UCSD-AML1 (cell line): Measurements from ENCODE around the gene PRDM16.

Source experiments
- DNase-seq: peaks from one replicate; lab custom pipeline; 2025; ENCODE audit not compliant: unreplicated experiment; lab: John Stamatoyannopoulos, UW

The PRDM16 gene

DNA sequence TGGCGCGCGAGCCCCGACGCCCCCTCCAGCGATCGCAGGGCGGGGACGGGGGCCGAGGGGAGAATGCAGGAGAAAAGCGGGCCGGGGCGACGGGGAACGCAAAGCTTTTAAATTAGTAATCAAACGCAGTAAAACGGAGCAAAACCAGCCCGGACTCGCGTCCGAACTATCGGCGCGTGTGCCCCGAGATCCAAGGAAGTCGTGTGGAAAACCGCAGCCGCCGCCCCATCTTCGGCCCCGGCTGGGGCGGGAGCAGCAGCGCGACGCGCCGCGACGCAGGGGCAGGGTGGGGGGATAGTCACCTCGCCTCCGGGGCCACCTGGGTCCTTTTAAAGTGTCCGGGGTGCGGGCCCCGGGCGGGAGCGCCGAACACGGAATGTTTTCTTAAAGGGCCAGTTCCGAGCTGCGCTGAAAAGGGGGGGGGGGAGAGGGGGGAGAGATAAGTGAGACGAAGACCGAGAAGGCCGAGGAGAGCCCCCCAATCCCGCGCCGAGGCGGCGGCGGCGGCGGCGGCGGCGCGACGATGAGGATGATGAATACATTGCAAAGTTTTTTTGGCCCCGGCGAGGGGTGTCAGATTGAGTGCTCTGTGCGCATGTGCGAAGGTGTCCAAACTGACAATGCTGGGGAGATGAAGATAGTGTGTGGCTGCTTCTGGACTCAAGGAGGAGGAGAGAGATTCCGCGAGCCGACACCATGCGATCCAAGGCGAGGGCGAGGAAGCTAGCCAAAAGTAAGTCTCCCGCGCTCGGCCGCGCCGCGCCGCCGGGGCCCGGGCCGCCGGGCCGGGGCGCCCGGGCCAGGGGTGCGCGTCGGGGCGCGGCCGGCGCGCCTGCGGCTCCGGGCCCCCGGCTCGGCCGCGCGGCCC is at the start of gene PRDM16:
Gene PRDM16 (plus strand): TSS at position 640 of the 868 bp plus-strand sequence. CDS start 57 bp downstream, at position 697.
- DNase-seq: no peak

DNA sequence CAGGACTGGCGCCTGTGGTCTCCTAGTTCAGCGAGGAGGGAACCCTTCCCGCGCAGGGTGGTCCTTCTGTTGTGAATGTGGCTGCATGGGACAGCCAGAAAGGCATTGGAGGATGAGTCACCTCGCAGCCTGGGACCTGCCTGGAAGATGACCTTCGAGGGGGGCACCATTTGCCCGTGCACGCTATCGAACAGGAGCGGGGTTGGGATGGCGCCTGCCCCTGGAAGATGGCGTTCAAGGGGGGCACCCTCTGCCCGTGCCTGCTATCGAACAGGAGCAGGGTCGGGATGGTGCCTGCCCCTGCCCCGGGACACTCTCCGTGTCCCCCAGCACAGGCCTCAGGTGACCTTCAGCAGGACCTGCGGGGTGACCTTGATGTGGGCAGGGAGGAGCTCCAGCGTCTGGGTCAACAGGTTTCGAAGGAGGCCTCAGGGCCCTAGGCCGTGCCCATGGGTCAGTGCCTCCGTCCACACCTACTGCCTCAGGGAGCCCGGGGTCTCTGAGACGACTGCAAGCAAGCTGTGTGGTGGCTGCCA is 49.4 kb upstream of the PRDM16 start:
- no peak for DNase-seq

DNA sequence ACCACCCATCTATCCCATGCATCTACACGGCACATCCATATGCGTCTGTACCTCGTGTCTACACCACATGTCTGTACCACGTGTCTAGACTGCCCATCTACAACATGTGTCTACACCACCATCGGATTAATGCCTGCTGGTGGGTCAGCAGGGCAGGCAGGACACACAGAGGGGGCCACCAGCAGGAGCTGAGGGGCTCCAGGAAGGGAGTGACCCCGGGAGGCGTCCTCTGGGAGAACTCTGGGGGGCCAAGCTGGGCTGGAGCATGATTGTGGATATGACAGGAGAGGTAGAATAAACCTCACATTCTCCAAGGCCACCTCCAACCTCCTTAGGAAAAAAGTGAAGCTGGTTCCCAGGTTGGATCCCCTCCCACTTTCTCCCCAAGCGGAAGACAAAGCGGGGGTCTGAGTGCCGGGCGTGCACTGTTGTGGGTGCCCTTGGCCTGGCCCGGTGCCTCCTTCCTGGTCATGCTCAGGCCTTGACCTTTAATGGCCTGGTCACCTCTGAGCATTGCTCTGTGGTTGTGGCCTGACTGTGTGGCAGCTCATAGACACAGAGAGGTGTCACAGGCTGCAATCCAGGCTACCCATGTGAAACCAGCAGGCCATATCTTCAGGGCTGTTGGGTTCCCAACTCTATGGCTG is 48.6 kb upstream of the PRDM16 start:
- no peak for DNase-seq

DNA sequence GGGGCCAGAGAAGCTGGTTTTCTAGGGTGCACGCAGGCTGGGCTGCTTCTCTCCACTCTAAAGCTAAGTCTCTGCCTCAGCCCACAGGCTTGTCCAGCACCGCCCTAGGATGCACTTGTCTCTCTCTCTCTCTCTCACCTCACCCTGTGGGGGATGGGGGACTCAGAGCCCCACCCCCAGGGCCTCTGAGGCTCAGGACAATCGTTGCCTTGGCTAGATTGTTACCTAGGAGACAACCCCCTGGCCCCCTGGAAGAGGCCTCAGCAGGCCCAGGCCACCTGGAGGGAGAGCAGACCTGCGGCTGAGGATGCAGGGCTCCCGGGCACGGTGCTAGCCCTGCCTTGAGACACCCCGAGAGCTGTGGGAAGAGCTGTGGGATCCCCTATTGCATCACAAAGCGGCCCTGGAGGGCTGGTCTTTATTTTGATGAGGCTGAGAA is 47.8 kb upstream of the PRDM16 start, which contains the start of gene ACTRT2:
Gene ACTRT2 (plus strand): TSS at position 235 of the 439 bp plus-strand sequence. CDS start 220 bp downstream, outside the sequence.
- no peak for DNase-seq

DNA sequence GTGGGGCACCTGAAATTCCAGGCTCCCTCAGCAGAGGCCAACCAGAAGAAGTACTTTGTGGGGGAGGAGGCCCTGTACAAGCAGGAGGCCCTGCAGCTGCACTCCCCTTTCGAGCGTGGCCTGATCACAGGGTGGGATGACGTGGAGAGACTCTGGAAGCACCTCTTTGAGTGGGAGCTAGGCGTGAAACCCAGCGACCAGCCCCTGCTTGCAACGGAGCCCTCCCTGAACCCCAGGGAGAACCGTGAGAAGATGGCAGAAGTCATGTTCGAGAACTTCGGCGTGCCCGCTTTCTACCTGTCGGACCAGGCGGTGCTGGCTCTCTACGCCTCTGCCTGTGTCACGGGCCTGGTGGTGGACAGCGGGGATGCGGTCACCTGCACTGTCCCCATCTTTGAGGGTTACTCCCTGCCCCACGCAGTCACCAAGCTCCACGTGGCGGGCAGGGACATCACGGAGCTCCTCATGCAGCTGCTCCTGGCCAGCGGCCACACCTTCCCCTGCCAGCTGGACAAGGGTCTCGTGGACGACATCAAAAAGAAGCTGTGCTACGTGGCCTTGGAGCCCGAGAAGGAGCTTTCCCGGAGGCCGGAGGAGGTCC is 47.1 kb upstream of the PRDM16 start:
- DNase-seq: no peak

DNA sequence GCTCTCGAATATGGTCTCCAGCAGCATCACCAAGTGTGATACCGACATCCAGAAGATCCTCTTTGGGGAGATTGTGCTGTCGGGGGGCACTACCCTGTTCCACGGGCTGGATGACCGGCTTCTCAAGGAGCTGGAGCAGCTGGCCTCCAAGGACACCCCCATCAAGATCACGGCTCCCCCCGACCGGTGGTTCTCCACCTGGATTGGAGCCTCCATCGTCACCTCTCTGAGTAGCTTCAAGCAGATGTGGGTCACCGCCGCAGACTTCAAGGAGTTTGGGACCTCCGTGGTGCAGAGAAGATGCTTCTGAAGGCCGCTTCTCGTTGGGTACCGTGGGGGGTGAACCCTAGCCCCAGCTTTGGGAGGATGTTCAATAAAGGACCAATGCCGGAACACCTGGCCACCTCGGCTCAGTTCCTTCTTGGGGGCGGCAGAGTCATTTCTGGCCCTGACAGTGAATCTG is 46.5 kb upstream of the PRDM16 start:
- no peak for DNase-seq

DNA sequence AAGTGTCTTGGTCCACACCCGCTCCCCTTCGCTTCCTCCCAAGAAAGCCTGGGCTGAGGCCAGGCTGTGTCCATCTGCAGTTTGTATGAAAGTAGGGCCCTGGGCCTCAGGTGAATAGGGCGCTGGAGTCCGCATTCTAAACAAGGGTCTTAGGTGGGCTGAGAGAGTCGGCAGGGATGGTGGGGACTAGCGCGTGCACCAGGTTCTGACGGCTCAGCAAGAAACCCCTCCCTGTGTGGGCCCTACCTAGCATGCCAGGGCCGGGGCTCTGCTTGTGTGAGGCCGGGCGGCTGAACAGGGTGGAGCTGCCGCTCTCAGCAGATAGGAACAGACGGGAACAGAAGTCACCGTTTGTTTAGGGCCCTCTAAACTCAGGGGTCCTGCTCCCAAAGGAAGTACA is 46.0 kb upstream of the PRDM16 start:
- DNase-seq: no peak

DNA sequence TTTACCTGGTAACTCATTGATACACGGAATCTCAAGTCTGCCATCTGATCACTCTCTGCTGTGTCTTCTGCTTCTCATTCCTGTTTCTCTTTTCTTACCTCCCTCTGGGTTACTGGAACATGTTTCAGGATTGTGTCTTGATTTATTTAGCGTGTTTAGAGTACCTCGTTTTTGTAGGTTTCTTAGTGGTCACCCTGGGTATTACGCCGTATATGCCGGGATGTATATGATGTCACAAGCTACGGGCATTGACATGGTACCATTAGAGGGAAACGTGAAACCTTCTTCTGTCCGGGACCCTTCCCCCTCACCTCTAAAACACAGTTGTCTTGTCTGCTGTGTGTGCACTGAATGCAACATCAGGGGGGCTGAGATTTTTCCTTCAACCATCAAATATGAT is 45.0 kb upstream of the PRDM16 start:
- DNase-seq: no peak

DNA sequence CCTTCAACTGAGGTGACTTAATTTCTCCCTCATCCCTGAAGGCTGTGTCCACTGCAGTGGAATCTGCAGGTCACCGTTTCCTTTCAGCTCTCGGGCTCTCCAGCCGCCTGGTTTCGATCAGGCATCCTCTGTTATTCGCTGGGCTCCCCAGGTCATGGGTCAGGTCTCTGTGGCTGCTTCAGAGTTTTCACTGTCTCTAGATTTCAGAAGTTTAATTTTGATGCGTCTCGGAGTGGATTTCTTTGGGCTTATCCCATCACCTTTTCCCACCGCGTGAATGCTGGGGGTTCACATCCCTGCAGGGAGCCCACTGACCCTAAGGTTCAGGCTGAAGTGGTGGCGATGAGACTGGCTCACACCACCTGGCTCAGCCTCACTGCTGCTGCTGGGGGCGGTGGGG is 44.4 kb upstream of the PRDM16 start:
- DNase-seq: no peak

DNA sequence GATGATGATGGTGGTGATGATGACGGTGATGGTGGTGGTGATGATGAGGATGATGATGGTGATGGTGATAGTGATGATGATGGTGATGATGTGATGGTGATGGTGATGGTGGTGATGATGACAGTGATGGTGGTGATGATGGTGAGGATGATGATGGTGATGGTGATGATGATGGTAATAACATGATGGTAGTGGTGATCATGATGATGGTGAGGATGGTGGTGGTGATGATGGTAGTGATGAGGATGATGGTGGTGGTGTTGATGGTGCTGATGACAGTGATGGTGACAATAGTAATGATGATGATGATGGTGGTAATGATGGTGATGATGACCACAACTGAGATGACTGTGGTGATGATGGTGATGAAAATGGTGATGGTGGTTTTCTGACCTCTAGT is 42.9 kb upstream of the PRDM16 start:
- no peak for DNase-seq

DNA sequence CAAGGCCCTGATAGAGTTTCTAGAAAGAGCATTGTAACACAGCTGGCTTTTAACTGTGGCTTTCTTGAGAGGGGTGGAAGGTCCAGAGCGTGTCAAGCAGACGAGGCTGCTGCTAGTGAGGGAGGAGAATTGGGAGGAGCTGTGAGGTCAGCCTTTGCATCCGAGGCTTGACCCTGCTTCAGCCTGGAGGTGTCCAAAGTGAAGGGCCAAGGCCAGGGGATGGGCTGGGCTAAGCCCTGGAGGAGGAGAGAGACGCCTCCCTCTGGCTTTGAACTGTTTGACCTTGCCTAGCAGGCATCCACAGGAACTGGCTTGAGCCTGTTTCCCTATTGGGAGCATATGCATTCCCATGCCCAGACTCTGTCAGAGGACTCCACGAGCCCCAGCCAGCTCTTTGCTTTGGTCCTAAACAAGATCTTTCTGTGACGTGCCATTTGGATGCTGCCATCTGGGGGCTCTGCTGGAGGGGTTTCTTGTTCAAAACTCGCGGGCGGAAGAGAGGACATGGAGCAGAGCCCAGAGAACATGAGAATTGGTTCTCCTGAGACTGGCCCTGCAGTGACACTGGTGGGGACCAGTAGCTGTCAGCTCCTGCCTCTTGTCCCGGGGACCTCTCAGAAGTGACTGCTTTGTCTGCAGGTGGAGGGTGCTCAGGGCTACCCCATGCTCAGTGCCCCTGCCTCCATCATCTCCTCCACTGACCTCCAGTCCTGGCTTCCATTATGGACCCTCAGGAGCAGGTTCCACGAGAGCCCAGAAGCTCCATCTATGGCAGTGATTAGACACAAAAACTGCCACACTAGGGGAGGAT is 42.2 kb upstream of the PRDM16 start:
- no peak for DNase-seq

DNA sequence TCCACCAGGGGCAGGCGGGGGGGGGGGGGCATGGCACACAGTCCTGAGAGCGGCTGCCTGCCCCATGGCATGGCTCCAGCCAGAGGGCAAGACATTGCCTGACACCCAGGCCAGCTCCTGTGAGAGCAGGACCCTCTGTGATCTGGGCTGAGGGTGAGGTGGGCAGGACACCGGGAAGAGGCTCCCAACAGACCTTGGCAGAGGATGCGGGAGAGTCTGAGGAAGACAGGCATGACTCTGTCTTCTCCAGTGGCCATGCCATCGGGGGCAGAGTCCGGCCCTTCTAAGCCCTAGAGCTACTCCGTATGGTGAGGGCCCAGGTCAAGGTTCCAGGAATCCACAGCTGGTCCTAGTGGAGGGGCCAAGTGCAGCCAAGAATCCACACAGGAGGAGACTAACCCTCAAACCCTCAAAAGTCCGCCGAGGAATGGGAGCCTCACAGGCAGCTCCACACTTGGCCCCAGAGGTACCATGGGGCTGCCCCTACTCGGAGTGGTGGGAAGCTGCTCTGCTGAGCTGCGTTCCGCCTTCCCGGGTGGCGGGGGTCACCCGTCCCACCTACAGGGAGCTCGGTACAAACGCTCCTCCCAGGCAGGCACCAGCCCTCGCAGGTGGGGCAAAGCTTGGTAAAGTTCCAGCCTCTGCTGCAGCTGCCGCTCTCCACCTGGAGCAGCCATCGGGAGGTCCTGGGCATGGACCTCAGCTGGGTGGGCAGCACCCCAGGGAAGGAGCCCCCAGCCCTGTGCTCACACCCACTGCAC is 41.2 kb upstream of the PRDM16 start:
- no peak for DNase-seq

DNA sequence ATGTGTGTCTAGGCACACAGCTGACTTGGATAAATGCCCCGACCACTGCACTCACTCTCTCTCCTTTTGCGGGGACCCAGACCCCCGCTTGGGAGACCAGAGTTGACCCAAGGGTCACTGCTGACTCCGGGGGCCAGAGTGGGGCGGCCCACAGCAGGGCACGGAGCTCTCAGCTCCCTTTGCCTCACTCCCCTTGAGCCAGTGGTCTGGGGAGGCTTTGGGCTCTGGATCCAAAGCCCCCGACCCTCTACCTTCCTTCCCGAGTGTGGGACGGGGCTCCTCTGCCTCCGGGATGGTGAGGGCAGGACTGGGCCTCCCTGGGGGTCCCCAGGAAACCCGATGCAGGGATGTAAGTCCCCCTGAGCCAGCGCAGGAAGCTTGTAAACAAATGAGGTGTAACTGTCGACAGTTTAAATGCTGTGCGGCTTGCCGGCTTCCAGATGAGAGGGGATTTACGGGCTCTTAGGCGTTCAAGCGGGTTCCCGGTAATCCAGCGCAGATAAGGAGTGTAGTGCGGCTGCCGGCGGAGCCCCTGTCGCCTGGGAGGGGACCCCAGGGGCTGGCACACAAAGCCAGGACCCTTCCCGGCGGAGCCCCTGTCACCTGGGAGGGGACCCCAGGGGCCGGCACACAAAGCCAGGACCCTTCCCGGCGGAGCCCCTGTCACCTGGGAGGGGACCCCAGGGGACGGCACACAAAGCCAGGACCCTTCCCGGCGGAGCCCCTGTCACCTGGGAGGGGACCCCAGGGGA is 40.3 kb upstream of the PRDM16 start:
- no peak for DNase-seq

DNA sequence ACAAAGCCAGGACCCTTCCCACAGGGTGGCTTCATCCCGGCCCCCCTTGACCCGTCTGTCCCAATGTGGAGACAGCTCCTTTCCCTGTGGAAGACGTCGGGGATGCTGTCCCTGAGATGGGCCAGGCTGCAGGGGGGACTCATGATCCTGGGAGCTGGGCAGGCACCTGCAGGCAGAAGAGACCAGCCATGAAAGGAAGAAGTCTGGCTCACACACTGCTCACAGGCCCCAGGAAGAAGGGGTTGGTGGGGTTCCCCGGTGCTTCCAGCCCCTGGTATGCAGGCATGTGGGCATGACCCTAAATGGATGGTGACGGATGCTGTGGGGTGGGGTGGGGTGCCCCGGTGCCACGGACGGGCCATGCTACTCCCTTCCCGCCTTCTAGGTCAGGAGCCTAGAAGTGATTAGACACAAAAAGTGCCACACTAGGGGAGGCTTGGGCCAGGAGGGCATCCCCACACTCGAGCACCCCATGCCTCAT is 39.5 kb upstream of the PRDM16 start:
- DNase-seq: no peak

DNA sequence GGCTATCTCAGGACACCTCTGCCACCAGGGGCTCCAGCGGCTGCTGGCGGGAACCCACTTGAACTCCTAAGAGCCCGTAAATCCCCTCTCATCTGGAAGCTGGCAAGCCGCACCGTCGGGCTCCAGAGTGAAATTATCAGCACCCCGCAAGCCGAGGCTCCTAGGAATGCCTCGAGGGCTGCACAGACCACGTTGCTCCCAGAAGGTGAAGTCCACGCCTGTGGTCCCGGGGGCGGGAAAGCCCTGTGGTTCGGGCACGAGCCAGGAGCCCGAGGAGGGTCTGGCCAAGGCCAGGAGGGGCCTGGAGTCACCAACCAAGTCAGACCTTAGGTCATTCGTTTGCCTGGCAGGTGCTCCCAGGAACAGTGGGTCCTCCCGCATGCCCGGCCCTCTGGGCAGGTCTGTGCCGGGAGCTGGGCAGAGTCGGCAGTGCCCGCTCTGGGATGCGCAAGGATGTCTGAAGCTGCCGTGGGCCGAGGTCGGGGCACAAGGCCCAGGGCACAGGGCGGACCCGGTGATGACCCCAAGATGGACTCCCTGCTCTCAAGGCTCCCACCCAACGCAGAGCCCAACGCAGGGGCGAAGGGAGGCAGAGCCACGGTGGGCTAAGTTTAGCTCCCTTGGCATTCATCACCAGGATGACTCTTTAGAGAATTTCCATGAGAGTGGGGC is 38.9 kb upstream of the PRDM16 start:
- no peak for DNase-seq

DNA sequence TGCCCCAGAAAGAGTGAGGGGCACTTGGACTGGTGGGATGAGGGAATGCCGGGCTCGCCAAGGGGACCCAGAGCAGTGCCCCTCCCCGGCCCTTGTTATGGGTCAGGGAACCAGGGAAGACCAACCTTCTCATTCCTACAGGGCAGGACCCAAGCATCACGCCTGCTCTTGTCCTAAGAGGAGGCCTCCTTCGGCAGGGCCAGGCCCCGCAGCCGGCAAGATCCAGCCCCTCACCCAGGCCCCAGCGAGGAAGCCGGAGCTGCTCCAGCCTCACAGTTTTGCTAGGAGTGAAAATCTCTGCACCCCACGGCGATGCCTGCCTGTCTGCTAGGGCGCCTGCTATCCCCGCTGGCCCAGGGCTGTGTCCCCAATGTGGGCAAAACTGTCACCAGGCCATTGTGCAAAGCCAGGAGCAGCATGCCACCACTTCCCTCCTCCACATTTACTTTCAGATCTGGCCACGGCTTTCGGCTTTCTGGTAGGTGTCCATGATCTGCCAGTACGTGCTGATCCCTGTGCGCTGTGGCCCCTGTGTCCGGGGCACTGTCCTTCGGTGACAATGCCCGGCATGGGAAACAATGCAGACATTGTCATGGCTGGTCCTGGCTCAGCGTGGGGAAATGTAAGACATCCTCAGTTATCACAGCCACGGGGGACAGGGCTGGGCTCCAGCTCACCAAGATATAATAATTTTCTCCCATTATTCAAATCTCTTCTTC is 38.2 kb upstream of the PRDM16 start:
- no peak for DNase-seq

DNA sequence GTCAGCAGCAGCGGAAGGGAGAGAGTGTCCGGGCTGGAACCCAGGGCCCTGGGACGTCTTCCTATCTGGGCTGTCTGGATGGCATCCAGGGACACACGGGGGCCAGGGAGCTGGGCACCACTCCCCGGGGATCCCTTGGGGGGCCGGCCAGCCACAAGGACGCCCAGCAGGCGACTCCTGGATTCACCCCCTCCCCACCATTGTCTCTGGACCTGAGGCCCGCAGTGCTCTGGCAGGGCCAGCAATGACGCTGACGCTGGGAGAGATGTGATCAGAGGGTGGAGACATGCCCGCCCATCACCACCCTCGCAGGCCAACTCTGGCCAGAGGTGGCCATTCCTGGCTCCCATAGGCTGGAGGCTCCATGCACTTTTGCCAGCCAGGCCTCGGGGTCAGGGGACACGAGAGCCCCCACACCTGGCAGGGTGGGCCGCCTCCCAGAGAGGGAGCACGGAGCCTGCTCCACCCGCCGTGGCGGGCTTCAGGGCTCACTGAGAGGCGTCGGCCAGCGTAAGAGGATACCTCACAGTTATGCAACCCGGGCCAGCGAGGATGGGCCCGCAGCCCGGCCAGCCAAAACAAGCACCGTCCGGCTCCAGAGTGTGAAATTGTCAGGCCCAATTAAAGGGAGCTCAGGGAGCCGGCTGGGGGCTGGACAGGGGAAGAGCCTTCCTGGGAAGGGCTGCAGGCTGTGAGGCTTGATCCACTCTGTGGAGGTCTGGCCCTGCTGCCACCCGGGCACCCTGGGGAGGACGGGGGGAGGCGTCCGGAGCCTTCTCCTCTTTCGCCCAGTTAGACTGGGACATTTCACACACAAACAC is 37.4 kb upstream of the PRDM16 start:
- no peak for DNase-seq
